ENCODE results near the gene ANKRD11.

Gene ANKRD11

DNA sequence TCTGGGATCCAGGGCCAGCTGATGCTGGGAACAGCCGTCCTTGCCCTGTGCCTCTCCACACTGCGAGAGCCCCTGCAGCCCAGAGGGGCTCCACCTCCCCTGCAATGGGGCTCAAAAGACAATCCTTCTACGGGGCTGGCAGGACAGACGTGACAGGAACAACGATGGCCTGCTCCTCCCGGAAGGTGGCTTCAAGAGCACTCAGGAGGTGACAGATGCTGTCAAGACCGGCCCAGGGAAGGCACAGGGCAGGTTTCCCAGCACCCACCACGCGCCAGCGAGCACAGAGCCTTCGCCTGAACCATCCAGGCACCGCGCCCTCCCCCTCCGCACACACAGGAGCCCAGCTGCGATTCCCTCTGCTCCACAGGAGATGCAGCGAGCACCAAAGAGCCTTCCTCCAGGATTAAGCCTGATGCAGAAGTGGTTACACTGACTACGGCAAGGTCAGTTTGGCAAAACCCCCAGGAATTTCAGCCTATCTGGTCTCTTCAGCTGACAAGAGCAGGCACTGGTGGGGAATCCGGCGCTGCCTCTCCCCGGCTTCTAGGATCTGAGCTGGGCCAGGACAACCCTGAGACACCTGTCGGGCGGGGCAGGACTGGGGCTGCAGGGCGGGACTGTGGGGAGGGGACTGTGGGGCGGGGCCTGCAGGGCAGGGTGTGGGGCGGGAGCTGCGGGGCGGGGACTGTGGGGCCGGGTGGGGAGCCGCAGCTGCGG lies 169.4 kb downstream of the ANKRD11 start:
- TF ChIP-seq GATA1 (IDR thresholded peaks at IDR 0.05; ENCODE audit: low read depth, low read length), result no peak
- TF ChIP-seq POLR2A (IDR thresholded peaks at IDR 0.05; ENCODE audit: low read length), result no peak
- DNase-seq, result peak in 1 of 2 experiments; percentile 49

DNA sequence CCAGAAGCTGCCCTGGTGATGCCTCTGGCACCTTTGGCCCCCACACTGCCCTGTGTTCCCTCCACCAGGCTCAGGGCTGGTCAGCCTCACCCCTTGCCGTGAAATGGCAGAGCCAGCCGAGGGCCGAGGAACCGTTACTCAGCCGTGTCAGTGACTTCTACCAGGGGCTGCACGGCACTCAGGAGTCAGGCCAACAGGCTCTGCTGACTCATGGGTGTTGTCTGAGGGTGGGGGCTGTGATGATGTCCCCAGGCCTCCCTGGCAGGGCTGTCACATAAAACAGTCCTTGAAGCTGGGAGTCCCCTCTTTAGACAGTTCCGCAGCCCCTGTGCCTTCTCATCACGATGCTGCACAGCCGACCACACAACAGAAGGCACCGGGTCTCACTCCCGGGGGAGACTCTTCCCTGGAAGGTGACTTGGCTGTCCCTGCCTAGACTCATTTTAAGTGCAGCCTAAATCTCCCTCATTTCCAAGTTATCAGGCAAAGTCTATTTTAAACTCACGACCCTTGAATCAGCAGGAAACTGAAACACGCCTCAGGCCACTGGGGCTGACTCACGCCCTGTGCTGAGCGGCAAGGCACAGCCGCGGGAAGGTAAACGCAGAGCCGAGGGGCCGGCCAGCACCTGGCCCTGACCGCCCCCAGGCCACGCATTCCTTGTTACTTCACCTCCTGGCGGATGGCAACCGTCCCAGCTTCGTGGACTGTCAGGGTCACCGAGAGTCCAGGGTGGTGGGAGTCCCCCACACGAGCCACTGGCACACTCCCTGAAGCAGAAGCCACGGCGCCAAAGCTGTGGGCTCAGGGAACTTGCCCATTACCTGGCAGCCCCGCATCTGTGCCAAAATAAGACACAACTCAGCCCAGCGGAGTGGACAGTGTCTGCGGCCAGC lies 170.2 kb downstream of the ANKRD11 start:
- TF ChIP-seq POLR2A (IDR thresholded peaks at IDR 0.05; ENCODE audit: low read length) (no peak), GATA1 (IDR thresholded peaks at IDR 0.05; ENCODE audit: low read depth, low read length) (no peak)
- DNase-seq, result peak; percentile 79 to 85

DNA sequence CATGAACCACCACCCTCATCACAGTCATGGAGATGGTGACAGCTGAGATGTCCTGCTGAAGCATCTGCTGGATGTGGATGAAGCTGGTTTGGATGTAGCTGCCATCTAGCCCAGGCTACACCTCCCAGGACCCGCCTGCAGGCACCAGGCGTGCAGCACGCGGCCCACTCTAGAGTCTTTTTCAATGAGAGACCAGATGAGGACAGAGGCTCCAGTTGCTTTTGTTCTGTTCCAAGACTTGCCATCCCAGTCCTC lies 170.8 kb downstream of the ANKRD11 start:
- TF ChIP-seq GATA1 (IDR thresholded peaks at IDR 0.05; ENCODE audit: low read depth, low read length) (no peak), POLR2A (IDR thresholded peaks at IDR 0.05; ENCODE audit: low read length) (no peak)
- DNase-seq, result no peak

DNA sequence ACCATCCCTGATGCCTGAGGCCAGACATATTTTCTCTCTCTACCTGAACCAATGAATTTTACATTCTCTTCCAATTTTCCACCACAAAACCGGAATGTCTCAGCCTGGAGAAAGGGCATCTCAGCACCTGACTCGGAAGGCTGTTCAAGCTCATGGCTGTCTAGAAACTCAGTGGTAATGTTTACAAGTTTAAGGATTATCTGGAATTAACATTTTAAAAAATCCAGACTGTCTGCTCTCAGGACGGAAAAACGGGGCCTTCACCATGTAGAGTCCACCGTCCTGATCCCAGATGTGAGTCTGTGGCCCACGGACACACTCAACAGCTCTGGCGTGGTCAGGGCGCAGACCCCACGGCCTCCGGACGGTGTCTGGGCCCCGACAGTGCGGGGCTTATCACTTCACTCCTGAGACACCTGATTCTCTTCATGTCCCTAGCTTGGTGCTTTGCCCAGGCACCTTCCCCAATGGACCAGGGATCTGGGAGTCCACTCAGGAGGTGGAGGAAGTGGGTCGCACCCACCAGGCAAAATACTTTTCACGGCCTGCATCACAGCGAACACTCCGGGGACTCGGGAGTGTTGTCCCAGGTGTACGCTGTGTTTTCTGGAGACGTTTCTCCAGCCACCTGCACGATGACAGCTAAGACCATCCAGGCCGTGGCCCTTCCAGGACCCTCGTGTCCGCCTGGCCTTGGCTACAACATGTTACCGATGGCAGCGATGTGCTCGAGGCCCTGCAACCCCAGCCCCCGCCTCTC lies 171.3 kb downstream of the ANKRD11 start:
- DNase-seq, result no peak
- no peak for TF ChIP-seq GATA1 (IDR thresholded peaks at IDR 0.05; ENCODE audit: low read depth, low read length)
- TF ChIP-seq POLR2A (IDR thresholded peaks at IDR 0.05; ENCODE audit: low read length), result no peak

DNA sequence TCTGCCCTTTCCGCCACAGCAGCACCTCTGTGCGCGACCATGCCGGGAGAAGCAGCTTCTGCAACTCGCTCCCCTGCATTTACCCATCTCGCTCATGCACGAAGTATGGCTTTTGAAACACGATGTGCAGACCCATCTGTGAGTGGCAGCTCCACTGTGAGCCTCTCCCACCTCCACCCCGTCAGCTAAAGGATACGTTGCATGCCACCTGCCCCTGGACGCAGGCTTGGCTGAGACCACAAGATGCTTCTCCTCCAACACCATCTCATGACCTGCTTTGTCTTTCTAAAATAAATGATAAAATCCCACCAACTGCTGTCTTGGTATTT lies 172.0 kb downstream of the ANKRD11 start:
- DNase-seq, result no peak
- TF ChIP-seq POLR2A (IDR thresholded peaks at IDR 0.05; ENCODE audit: low read length) (no peak), GATA1 (IDR thresholded peaks at IDR 0.05; ENCODE audit: low read depth, low read length) (no peak)

DNA sequence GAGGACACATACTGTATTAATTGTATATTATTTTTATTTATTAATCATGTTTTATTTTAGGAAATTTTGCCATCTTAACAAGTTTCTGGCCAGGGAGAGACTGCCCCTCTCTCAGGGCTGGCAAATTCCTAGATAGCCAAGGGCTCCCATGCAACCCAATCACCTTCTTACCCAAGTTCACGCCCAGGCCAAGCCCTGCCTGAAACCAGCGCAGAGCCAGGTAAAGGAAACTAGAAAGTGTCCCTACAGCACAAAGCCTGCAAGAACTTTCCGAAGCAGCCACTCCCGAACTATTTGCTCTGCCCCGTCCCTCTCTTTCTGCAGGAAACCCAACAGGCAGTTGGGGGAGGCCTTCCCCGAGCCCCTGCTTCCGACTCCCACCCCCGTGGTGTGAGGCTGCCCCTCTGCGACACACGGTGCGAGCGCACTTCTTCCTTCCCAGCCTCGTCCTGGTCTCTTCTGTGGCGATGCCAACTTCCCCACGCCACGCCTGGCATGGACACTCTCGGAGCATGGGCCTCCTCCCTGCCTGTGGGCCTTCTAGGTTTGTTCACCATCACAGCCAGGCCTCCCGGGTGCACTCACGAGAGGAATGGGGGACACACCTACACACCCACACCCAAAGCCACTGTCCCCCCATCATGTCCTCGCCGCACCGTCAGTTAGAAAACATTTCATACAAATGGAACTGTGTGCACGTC lies 172.5 kb downstream of the ANKRD11 start:
- no peak for TF ChIP-seq GATA1 (IDR thresholded peaks at IDR 0.05; ENCODE audit: low read depth, low read length)
- no peak for TF ChIP-seq POLR2A (IDR thresholded peaks at IDR 0.05; ENCODE audit: low read length)
- DNase-seq, result no peak

DNA sequence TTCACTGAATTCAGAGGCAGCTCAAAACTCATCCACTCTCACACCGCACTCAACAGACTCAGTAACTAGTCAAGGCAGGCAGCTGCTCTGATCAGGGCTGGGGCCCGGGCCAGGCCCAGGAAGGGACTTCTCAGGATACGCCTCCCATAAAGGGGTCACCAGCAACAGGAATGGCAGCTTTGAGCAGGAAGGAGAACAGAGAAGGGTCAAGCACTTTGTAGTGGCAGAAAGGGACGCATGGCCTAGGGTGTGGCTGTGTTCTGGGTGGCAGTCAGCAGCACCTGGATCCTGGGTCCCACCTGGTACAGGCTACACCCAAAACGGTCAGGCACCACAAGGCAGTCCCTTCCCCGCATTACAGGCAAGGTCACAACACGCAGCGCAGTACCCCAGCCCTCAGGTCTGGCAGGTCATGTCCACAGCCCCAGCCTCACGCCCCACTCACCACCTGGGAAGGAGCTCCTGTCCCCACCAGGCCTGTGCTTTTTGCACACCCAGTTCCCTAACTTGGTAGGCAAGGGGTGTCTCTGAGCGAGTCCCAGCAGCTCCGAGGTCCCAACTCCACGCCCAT lies 173.2 kb downstream of the ANKRD11 start:
- TF ChIP-seq POLR2A (IDR thresholded peaks at IDR 0.05; ENCODE audit: low read length) (no peak), GATA1 (IDR thresholded peaks at IDR 0.05; ENCODE audit: low read depth, low read length) (no peak)
- no peak for DNase-seq

DNA sequence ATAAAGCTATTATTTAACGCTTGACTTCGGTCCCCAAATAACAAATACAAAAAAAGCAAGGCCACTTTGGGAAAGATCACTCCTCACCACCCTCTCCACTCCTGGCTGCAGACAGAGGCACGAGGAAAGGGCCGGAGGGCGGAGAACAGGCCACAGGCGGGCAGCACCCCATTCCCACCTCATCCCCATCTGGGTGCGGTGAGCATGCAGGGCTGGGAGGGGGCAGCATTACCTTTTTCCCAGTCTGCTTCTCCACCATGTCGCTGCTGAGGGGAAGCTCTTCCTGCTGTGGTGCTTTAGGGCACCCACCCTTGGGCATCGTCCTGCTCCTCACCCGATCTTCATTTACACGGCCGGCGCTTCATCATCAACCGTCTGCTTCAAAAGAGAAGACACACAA lies 173.7 kb downstream of the ANKRD11 start:
- TF ChIP-seq GATA1 (IDR thresholded peaks at IDR 0.05; ENCODE audit: low read depth, low read length) (no peak), POLR2A (IDR thresholded peaks at IDR 0.05; ENCODE audit: low read length) (no peak)
- DNase-seq, result no peak

DNA sequence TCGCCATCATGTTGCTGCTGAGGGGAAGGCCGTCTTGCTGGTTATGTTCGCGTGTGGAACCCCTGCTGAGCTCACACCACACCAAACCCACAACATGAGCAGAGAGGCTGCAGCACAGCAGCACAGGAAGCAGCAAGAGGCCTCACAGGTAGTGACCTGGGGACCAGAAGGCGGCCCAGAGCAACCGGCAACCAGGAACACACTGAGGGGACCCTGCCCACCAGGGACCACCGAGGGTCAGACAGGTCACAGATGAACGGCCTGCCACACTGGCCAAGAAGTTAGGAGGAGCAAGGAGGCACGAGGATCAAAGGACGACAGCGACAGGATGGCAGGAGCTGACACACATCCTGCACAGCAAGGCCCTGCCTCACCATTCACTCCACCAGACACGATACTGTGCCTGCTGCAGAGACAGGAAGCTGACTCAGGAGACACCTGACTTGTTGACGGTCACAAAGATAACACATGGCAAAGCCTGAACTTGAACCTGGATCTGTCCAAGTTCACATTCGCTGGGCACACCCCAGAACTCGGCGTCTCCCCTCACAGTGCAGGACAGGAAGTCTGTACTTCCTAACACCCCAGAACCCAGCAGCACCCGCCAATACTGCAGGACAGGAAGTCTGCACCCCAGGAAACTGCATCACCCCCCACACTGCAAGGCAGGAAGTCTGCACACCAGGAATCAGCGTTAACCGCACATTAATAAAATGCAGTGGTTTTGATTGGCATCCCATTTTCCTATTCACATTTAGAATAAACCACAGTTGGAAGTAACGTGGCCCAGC lies 174.4 kb downstream of the ANKRD11 start:
- peak in 1 of 2 experiments; percentile 38 for DNase-seq
- no peak for TF ChIP-seq POLR2A (IDR thresholded peaks at IDR 0.05; ENCODE audit: low read length)
- no peak for TF ChIP-seq GATA1 (IDR thresholded peaks at IDR 0.05; ENCODE audit: low read depth, low read length)

DNA sequence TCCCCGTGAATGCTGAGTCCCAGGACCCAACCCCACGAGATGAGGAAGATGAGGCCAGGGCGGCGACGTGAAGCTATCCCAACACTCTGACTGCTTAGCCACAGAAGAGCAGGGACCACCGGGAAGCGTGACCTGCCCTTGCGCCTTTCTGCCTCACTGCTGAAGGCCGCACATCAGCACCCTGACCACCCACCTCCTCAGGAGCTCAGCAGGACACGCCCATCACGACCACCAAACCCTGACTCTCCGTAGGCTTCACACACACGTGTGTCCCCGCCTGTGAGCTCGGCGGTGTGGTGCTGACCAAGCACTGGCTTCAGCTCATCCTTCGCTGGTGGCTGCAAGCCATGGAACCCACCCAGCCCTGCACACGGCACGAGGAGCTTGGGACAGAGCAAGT lies 175.1 kb downstream of the ANKRD11 start:
- TF ChIP-seq GATA1 (IDR thresholded peaks at IDR 0.05; ENCODE audit: low read depth, low read length) (no peak), POLR2A (IDR thresholded peaks at IDR 0.05; ENCODE audit: low read length) (no peak)
- DNase-seq, result no peak

DNA sequence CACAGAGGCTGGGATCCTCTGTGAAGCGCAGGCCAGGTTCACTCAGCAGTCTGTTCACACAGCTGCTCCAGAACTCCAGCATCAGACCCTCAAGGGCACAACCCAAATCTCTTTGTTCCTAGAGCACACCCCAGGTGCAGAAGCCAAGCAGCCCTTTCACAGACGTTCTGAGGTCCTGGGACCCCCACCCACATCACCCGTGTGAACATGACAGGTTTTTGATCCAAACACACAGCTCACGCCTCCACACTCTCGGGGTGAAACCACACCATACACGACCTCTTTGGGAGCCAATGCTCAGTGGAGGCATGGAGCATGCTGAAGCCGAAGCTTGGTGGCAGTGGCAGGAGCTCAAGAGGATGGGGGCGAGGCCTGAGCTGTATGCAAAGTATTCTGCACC lies 175.5 kb downstream of the ANKRD11 start:
- DNase-seq, result no peak
- no peak for TF ChIP-seq GATA1 (IDR thresholded peaks at IDR 0.05; ENCODE audit: low read depth, low read length)
- no peak for TF ChIP-seq POLR2A (IDR thresholded peaks at IDR 0.05; ENCODE audit: low read length)

DNA sequence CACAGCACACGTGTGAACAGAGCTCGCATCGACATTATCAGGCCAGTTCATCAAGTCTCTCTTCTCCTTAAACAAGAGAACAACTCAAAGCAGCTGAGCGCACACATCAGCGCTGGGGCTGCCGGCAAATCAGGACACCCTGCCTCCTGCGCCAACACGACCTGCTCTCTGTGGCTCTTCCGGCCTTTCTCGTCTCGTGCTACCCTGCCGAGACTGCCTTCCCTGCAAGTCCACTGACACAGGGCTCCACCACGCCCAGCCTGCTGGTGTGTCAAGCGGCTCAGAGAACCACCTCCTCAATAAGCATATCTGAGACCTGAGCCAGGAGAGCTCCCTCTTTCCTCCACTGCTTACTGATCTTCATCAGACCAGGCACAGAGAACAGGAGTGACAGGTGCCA lies 176.0 kb downstream of the ANKRD11 start:
- DNase-seq, result no peak
- TF ChIP-seq POLR2A (IDR thresholded peaks at IDR 0.05; ENCODE audit: low read length), result no peak
- TF ChIP-seq GATA1 (IDR thresholded peaks at IDR 0.05; ENCODE audit: low read depth, low read length), result no peak

DNA sequence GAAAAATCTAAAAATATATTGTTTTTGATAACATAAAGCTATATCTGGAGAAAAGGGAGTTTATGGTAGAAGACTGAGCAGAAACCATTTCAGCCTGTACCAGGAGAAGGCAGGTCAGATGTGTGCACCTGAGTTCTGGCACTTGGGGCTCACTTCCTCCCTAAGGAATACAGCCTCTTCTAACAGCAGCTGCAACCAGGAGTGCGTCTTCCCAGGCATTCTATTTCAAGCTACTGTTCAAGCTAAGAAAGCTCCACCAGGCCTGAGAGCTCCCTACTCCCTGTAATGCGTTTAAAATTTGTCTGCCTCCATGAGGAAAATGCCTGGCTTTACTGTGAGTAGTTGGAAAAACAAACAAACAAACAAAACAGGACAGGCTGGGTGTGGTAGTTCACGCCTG lies 176.8 kb downstream of the ANKRD11 start:
- no peak for DNase-seq
- TF ChIP-seq GATA1 (IDR thresholded peaks at IDR 0.05; ENCODE audit: low read depth, low read length), result no peak
- no peak for TF ChIP-seq POLR2A (IDR thresholded peaks at IDR 0.05; ENCODE audit: low read length)
